ENCODE data around the gene PSMF1. TPM values are rescaled to one million over a fixed set of nuclear protein-coding genes. Genes with fewer than 3 reads are reported as not detected.
"Not testable (repeated sequence)": the region's sequence is repeated elsewhere in the genome, so short reads cannot be mapped to it uniquely, and the experiment has no call there.

The PSMF1 gene
- total RNA-seq, 6 experiments from 2014 or later: 179 to 208 (median 199) TPM

GRCh38 chr20:1214838-1215261 is 96.4 kb downstream of the PSMF1 start:
- Mint-ChIP-seq H3K4me1 (ENCODE audit: low read depth) (peaks cover 22% of the 10 kb centered on the region), H3K4me3 (no peak overlapping the region), H3K36me3 (ENCODE audit: low read depth) (no peaks in the 10 kb centered on the region), H3K27me3 (ENCODE audit: insufficient read depth) (peaks cover 26% of the 10 kb centered on the region), H3K9me3 (no peaks in the 10 kb centered on the region), H3K27ac (no peak overlapping the region)
- no peak for DNase-seq
- TF ChIP-seq, protein P1, sequence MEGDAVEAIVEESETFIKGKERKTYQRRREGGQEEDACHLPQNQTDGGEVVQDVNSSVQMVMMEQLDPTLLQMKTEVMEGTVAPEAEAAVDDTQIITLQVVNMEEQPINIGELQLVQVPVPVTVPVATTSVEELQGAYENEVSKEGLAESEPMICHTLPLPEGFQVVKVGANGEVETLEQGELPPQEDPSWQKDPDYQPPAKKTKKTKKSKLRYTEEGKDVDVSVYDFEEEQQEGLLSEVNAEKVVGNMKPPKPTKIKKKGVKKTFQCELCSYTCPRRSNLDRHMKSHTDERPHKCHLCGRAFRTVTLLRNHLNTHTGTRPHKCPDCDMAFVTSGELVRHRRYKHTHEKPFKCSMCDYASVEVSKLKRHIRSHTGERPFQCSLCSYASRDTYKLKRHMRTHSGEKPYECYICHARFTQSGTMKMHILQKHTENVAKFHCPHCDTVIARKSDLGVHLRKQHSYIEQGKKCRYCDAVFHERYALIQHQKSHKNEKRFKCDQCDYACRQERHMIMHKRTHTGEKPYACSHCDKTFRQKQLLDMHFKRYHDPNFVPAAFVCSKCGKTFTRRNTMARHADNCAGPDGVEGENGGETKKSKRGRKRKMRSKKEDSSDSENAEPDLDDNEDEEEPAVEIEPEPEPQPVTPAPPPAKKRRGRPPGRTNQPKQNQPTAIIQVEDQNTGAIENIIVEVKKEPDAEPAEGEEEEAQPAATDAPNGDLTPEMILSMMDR (IDR thresholded peaks at IDR 0.05): no peak

GRCh38 chr20:1215386-1216170 is 97.2 kb downstream of the PSMF1 start:
- Mint-ChIP-seq H3K36me3 (ENCODE audit: low read depth) (no peaks in the 10 kb centered on the region), H3K4me3 (no peak overlapping the region), H3K9me3 (no peaks in the 10 kb centered on the region), H3K27ac (no peak overlapping the region), H3K27me3 (ENCODE audit: insufficient read depth) (peaks cover 26% of the 10 kb centered on the region), H3K4me1 (ENCODE audit: low read depth) (peaks cover 22% of the 10 kb centered on the region)
- DNase-seq: no peak
- TF ChIP-seq, protein P1 (IDR thresholded peaks at IDR 0.05): no peak

- TF ChIP-seq, protein P1 (IDR thresholded peaks at IDR 0.05): peak; percentile 21; the same call in 1 of the 2 replicates
- not testable (repeated sequence) for H3K9me3 Mint-ChIP-seq; H3K36me3 Mint-ChIP-seq (ENCODE audit: low read depth); DNase-seq; H3K27ac Mint-ChIP-seq; H3K4me3 Mint-ChIP-seq
- peaks cover 28% of the 10 kb centered on the region for H3K27me3 Mint-ChIP-seq (ENCODE audit: insufficient read depth)
- H3K4me1 Mint-ChIP-seq (ENCODE audit: low read depth): peaks cover 22% of the 10 kb centered on the region
Observed at GRCh38 chr20:1216527-1217427, 98.4 kb downstream of the PSMF1 start.

Other genes starting within 250 kb of the PSMF1 start
- not detected for gene ANGPT4, start 202.3 kb upstream of the PSMF1 start, total RNA-seq (2021; fragmentation: NEBNext Ultra II Directional; extraction: Animal tissue kit (Norgen Biotek cat#: 25700))
- not detected for gene RSPO4, start 116.3 kb upstream of the PSMF1 start, total RNA-seq (2021; fragmentation: NEBNext Ultra II Directional; extraction: Animal tissue kit (Norgen Biotek cat#: 25700))
- not detected for gene TMEM74B, start 66.4 kb downstream of the PSMF1 start, total RNA-seq (2021; fragmentation: NEBNext Ultra II Directional; extraction: Animal tissue kit (Norgen Biotek cat#: 25700))
- not detected for gene C20orf202, start 84.9 kb downstream of the PSMF1 start, total RNA-seq (2021; fragmentation: NEBNext Ultra II Directional; extraction: Animal tissue kit (Norgen Biotek cat#: 25700))
- under 1 TPM; 0.35 to 0.89 (median 0.56) TPM for gene RAD21L1, start 107.4 kb downstream of the PSMF1 start, total RNA-seq (2021; fragmentation: NEBNext Ultra II Directional; extraction: Animal tissue kit (Norgen Biotek cat#: 25700))
- 10 to 100 TPM; 12.0 to 15.3 (median 13.3) TPM for gene SNPH, start 147.7 kb downstream of the PSMF1 start, total RNA-seq (2021; fragmentation: NEBNext Ultra II Directional; extraction: Animal tissue kit (Norgen Biotek cat#: 25700))
- 1 to 10 TPM in 1 of 6 experiments, under 1 TPM in 5; 0.51 to 1.5 (median 0.76) TPM for gene SDCBP2, start 210.5 kb downstream of the PSMF1 start, total RNA-seq (2021; fragmentation: NEBNext Ultra II Directional; extraction: Animal tissue kit (Norgen Biotek cat#: 25700))

Data from HFFc6 (cell line).